HFF-Myc (cell line): Measurements from ENCODE around the gene USP10.

Experiments used
- DNase-seq: peaks from one replicate; pipeline ENCODE4 v3.0.0-alpha.2; 2011; ENCODE audit warnings: low read depth; ENCODE audit errors: extremely low read depth
- H3K4me3 ChIP-seq: replicated peaks from 2 replicates; pipeline ENCODE4 v1.5.1; 2011; ENCODE audit warnings: low read depth, mild to moderate bottlenecking, control low read depth, low read length
- CTCF ChIP-seq: IDR thresholded peaks from 2 replicates; pipeline ENCODE4 v1.5.1; 2012; ENCODE audit warnings: mild to moderate bottlenecking, low read depth, low read length, control low read depth; ENCODE audit errors: missing control alignments

Gene USP10

DNA sequence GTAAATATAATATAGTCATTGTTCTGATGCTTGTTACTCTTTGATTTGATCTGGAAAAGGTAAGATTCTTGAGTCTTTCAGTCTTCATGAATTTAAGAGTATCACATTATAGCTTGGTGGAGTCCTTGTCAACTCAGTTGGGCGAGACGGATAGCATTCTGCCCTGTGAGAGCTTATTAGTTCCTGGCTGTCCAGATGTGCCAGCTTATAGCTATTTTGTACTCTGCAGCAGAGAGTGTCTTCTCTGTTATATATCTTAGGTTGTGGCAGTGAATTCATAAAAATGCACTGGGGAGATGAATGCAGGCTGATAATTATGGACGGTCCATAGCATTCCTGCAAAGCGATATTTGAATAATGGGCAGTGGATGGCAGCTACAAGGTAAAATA, 69.0 kb downstream of the USP10 start:
- TF ChIP-seq CTCF: no peak
- H3K4me3 ChIP-seq: no peak overlapping the region
- DNase-seq: no peak

GRCh38 chr16:84769416-84769815, 69.6 kb downstream of the USP10 start:
- no peak for TF ChIP-seq CTCF
- DNase-seq: no peak
- no peak overlapping the region for H3K4me3 ChIP-seq

DNA sequence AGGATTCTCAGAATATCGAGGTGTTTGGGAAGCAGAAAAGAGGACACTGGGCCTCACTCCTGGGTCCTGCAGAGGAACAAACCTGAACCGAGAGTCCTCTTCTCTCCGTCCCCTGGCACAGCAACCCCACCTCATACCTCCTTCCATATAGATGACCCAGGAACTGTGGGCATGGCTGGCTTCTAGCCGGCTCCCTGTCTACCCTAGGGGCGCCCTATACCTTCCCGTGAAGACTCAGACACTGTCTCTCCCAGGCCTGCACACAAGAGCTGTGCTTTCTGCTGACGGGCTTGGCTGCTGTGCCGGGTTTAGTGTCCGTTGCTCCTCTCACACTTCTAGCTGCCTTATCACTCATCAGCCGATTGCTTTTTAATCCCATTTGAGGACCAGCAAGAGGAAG, 73.5 kb downstream of the USP10 start:
- no peak for TF ChIP-seq CTCF
- no peak for DNase-seq
- H3K4me3 ChIP-seq: no peak overlapping the region

DNA sequence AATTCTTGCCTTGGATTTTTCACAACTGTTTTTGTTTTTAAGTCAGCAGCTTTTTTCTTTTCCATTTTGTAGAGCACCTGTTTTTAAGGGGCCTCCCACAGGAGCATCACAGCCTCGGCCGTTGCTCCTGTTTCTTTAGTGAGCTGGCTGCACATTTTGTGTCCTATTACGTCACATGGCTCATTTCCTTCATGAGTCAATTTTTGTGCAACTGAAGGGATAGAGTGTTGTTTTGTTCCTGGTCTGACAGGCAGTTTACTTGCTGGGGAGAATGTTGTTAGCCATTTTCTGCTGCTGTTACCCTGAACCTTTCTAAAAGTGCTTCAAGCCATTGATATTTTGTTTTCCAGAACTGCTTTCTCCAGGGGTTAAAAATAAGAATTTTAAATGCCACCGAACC, 75.0 kb downstream of the USP10 start:
- no peak for TF ChIP-seq CTCF
- no peak for DNase-seq
- no peak overlapping the region for H3K4me3 ChIP-seq

DNA sequence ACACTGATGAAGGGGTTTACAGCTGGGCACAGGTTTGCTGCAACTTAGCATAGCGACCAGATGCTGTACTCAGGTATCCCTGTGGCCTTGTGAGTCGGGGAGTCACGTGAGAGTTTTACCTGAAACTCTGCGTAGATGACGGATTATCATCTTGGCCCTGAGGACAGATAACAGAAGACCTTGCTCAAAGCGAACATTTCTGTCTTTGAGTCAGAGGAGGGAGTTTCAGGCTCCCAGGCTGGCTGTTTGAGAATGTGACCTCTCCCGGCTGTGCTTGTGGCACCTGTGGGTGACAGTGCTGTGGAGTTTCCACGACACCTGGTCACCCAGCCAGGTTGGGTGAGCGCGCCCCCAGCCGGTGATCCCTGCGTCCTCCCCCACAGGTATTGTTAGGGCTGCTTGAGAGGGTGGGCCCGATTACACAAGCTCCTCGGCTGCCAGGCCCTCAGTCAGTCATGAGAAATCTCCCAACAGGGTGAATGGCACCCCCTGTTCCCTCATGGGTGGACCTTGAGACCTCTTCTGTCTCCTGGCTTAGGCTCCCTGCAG, 75.5 kb downstream of the USP10 start:
- H3K4me3 ChIP-seq: no peak overlapping the region
- DNase-seq: no peak
- TF ChIP-seq CTCF: no peak

DNA sequence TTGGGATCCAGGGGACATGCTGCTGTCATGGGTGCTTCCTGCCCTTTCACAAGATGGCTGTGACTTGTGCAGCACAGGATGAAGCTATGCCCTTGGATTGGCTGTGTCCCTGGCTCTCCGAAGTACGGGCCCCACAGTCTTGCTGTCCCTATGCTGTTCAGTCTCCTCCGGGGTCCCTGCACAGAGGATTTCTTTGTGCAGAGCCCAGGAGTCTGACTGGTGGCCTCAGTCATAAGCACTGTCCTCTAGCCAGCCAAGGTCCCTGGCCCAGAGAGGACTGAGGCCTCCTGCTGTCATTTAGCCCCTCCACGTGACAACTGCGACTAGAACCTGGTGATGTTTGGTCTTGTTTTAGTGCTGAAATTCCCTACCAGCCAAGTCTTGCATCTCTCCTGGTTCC, 77.6 kb downstream of the USP10 start:
- TF ChIP-seq CTCF: no peak
- H3K4me3 ChIP-seq: no peak overlapping the region
- no peak for DNase-seq

- no peak for TF ChIP-seq CTCF
- no peak for DNase-seq
- H3K4me3 ChIP-seq: no peak overlapping the region
These were observed 78.9 kb downstream of the USP10 start for GRCh38 chr16:84778720-84779119.
